Measurements from ENCODE around the gene GNG7.

GRCh38 chr19:2625434-2625833, 77.1 kb downstream of the GNG7 start:
- TF ChIP-seq CTCF (IDR thresholded peaks at IDR 0.05; ENCODE audit: borderline replicate concordance, extremely low read depth, low read length, poor library complexity, severe bottlenecking) (no peak), EZH2 (IDR thresholded peaks at IDR 0.05; ENCODE audit: borderline replicate concordance, low read depth, low read length, severe bottlenecking) (no peak)
